ENCODE data around the gene POMC. TPM values are rescaled to one million over a fixed set of nuclear protein-coding genes. Genes with fewer than 3 reads are reported as not detected.
"Not testable (repeated sequence)": the region's sequence is repeated elsewhere in the genome, so short reads cannot be mapped to it uniquely, and the experiment has no call there.

Gene POMC
- total and polyA plus RNA-seq, 2 donors from 2014 or later: 1.5 to 2.1 TPM

GRCh38 chr2:25131253-25131566 lies 37.2 kb downstream of the POMC start:
- H3K27ac ChIP-seq (ENCODE audit: low read depth in 2 of 2, low read length in 2 of 2): no peak overlapping the region
- no peaks in the 10 kb centered on the region for H3K9me3 ChIP-seq (ENCODE audit: control insufficient read depth in 2 of 3, insufficient read depth in 1 of 3, low read length in 3 of 3)
- TF ChIP-seq, protein P1, sequence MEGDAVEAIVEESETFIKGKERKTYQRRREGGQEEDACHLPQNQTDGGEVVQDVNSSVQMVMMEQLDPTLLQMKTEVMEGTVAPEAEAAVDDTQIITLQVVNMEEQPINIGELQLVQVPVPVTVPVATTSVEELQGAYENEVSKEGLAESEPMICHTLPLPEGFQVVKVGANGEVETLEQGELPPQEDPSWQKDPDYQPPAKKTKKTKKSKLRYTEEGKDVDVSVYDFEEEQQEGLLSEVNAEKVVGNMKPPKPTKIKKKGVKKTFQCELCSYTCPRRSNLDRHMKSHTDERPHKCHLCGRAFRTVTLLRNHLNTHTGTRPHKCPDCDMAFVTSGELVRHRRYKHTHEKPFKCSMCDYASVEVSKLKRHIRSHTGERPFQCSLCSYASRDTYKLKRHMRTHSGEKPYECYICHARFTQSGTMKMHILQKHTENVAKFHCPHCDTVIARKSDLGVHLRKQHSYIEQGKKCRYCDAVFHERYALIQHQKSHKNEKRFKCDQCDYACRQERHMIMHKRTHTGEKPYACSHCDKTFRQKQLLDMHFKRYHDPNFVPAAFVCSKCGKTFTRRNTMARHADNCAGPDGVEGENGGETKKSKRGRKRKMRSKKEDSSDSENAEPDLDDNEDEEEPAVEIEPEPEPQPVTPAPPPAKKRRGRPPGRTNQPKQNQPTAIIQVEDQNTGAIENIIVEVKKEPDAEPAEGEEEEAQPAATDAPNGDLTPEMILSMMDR (IDR thresholded peaks at IDR 0.05; ENCODE audit: borderline replicate concordance, extremely low read depth, insufficient read depth): no peak
- no peak for FAIRE-seq
- no peak for DNase-seq
- peaks cover 0 to 5% (median 0%) of the 10 kb centered on the region in 3 donors for H3K4me1 ChIP-seq (ENCODE audit: control insufficient read depth in 2 of 3, insufficient read depth in 2 of 3, low read depth in 1 of 3, low read length in 3 of 3)
- intact Hi-C loops (cut with DNase I): loop anchor here (10.0 kb wide), 1 partner anchor 156 kb away; the partner anchor contains the start of gene DNAJC27
- H3K9ac ChIP-seq (ENCODE audit: low read length in 3 of 3): no peak overlapping the region
- peak overlapping the region in 1 of 3 donors; percentile 29 for H3K4me3 ChIP-seq (ENCODE audit: low read length in 3 of 3)
- H3K27me3 ChIP-seq (ENCODE audit: control insufficient read depth, insufficient read depth, low read length): no peaks in the 10 kb centered on the region
- H3K36me3 ChIP-seq (ENCODE audit: control insufficient read depth in 2 of 3, insufficient read depth in 3 of 3, low read length in 3 of 3): no peaks in the 10 kb centered on the region

DNA sequence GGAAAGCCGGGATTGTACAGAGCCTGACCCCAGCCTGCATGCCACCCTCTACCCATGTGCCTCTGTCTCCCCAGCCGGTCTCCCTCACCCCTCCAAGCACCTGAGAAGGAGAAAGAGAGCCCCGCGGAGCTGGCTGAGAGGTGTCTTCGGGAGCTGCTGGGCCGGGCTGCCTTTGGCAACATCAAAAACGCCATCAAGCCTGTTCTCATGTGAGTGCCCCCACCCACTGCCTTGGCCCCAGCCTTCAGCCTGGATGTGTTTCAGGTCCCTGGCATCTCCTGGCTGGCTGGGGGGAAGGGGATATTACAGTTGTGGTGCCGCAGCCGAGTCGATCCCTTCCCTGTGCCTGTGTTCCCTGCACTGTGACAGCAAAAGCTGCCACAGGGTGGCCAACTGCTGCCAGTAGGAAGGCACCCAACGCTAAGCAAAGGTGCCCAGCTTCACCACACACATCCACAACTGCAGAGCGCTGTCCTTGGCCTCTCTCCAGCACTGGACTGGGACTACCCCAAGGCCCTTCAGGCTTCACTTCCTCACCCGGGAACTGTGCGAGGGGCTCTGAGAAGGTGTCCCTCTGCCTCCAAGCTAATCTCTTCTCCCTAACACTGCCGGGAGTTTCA lies 38.4 kb downstream of the POMC start:
- FAIRE-seq: no peak
- intact Hi-C loops (cut with DNase I): loop anchor here (10.0 kb wide), 1 partner anchor 155 kb away; the partner anchor contains the start of gene DNAJC27

GRCh38 chr2:25127646-25128045 lies 40.7 kb downstream of the POMC start:
- Histone ChIP-seq H3K36me3 (ENCODE audit: control insufficient read depth in 2 of 3, insufficient read depth in 3 of 3, low read length in 3 of 3) (no peaks in the 10 kb centered on the region), H3K9ac (ENCODE audit: low read length in 3 of 3) (no peak overlapping the region), H3K4me3 (ENCODE audit: low read length in 3 of 3) (no peak overlapping the region), H3K27me3 (ENCODE audit: control insufficient read depth, insufficient read depth, low read length) (no peaks in the 10 kb centered on the region), H3K9me3 (ENCODE audit: control insufficient read depth in 2 of 3, insufficient read depth in 1 of 3, low read length in 3 of 3) (no peaks in the 10 kb centered on the region), H3K27ac (ENCODE audit: low read depth in 2 of 2, low read length in 2 of 2) (no peak overlapping the region), H3K4me1 (ENCODE audit: control insufficient read depth in 2 of 3, insufficient read depth in 2 of 3, low read depth in 1 of 3, low read length in 3 of 3) (peaks cover 0 to 5% (median 0%) of the 10 kb centered on the region in 3 donors)
- no peak for FAIRE-seq
- intact Hi-C loops (cut with DNase I): no loop called here
- TF ChIP-seq, protein P1 (IDR thresholded peaks at IDR 0.05; ENCODE audit: borderline replicate concordance, extremely low read depth, insufficient read depth): no peak
- peak in 1 of 5 donors; percentile 38 for DNase-seq

More for the DNA sequence above, 38.4 kb downstream of the POMC start:
- H3K4me1 ChIP-seq (ENCODE audit: control insufficient read depth in 2 of 3, insufficient read depth in 2 of 3, low read depth in 1 of 3, low read length in 3 of 3): peaks cover 0 to 5% (median 0%) of the 10 kb centered on the region in 3 donors
- no peaks in the 10 kb centered on the region for H3K9me3 ChIP-seq (ENCODE audit: control insufficient read depth in 2 of 3, insufficient read depth in 1 of 3, low read length in 3 of 3)
- TF ChIP-seq, protein P1 (IDR thresholded peaks at IDR 0.05; ENCODE audit: borderline replicate concordance, extremely low read depth, insufficient read depth): no peak
- no peaks in the 10 kb centered on the region for H3K36me3 ChIP-seq (ENCODE audit: control insufficient read depth in 2 of 3, insufficient read depth in 3 of 3, low read length in 3 of 3)
- H3K9ac ChIP-seq (ENCODE audit: low read length in 3 of 3): no peak overlapping the region
- H3K27me3 ChIP-seq (ENCODE audit: control insufficient read depth, insufficient read depth, low read length): no peaks in the 10 kb centered on the region
- H3K4me3 ChIP-seq (ENCODE audit: low read length in 3 of 3): no peak overlapping the region
- peak in 1 of 5 donors; percentile 58 for DNase-seq
- no peak overlapping the region for H3K27ac ChIP-seq (ENCODE audit: low read depth in 2 of 2, low read length in 2 of 2)

GRCh38 chr2:25127071-25127470 lies 41.3 kb downstream of the POMC start:
- not testable (repeated sequence) for H3K27me3 ChIP-seq (ENCODE audit: control insufficient read depth, insufficient read depth, low read length)

More at GRCh38 chr2:25127071-25127470, 41.3 kb downstream of the POMC start:
- H3K9ac ChIP-seq (ENCODE audit: low read length in 3 of 3); FAIRE-seq; intact Hi-C loops (cut with DNase I); DNase-seq; H3K36me3 ChIP-seq (ENCODE audit: control insufficient read depth in 2 of 3, insufficient read depth in 3 of 3, low read length in 3 of 3); H3K4me3 ChIP-seq (ENCODE audit: low read length in 3 of 3); H3K4me1 ChIP-seq (ENCODE audit: control insufficient read depth in 2 of 3, insufficient read depth in 2 of 3, low read depth in 1 of 3, low read length in 3 of 3); H3K9me3 ChIP-seq (ENCODE audit: control insufficient read depth in 2 of 3, insufficient read depth in 1 of 3, low read length in 3 of 3); H3K27ac ChIP-seq (ENCODE audit: low read depth in 2 of 2, low read length in 2 of 2): not testable (repeated sequence)
